OCI-LY1 (cell line): ENCODE results near the gene TBXAS1.

ENCODE experiments used
- EZH2 ChIP-seq: fragments of 200-600 bp; sonication (generic), shearing (Covaris generic); IDR thresholded peaks from 2 replicates; pipeline ENCODE4 v1.8.0; 2017; ENCODE audit warnings: borderline replicate concordance, mixed run types, mild to moderate bottlenecking, antibody characterized with exemption, low read length, moderate library complexity, mixed read lengths
- TF ChIP-seq, protein P1 (sequence below): fragments of 200-600 bp; sonication (generic), shearing (Covaris generic); IDR thresholded peaks from 2 replicates; pipeline ENCODE4 v1.5.1; 2017; ENCODE audit warnings: mild to moderate bottlenecking, antibody characterized with exemption, low read length, moderate library complexity, mixed read lengths

- TF ChIP-seq, protein P1, sequence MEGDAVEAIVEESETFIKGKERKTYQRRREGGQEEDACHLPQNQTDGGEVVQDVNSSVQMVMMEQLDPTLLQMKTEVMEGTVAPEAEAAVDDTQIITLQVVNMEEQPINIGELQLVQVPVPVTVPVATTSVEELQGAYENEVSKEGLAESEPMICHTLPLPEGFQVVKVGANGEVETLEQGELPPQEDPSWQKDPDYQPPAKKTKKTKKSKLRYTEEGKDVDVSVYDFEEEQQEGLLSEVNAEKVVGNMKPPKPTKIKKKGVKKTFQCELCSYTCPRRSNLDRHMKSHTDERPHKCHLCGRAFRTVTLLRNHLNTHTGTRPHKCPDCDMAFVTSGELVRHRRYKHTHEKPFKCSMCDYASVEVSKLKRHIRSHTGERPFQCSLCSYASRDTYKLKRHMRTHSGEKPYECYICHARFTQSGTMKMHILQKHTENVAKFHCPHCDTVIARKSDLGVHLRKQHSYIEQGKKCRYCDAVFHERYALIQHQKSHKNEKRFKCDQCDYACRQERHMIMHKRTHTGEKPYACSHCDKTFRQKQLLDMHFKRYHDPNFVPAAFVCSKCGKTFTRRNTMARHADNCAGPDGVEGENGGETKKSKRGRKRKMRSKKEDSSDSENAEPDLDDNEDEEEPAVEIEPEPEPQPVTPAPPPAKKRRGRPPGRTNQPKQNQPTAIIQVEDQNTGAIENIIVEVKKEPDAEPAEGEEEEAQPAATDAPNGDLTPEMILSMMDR = no peak
- TF ChIP-seq EZH2 = no peak
Observed at GRCh38 chr7:139807009-139807408, 22.1 kb upstream of the TBXAS1 start.
